Loucy (cell line): ENCODE results near the gene RAPGEF2.

Experiments
- H2AFZ ChIP-seq: fragments of 200-600 bp; sonication (generic); 2 replicates; pipeline ENCODE4 v1.6.0; 2016; ENCODE audit warnings: antibody characterized with exemption, mild to moderate bottlenecking, low read length, moderate library complexity
- H3F3A ChIP-seq: fragments of 200-600 bp; 2 replicates; pipeline ENCODE4 v1.6.0; 2016; ENCODE audit warnings: antibody characterized with exemption, low read depth, mild to moderate bottlenecking
- H3K27me3 ChIP-seq: fragments of 200-600 bp; sonication (generic); 2 replicates; pipeline ENCODE4 v1.6.1; 2014; ENCODE audit warnings: low read length, mild to moderate bottlenecking; ENCODE audit not compliant: insufficient read depth, poor library complexity, severe bottlenecking
- H3K36me3 ChIP-seq: fragments of 200-600 bp; sonication (generic); 2 replicates; pipeline ENCODE4 v1.6.1; 2016; ENCODE audit warnings: low read length; ENCODE audit not compliant: insufficient read depth
- H3K4me1 ChIP-seq: fragments of 200-600 bp; sonication (generic); 2 replicates; pipeline ENCODE4 v1.5.1; 2014; ENCODE audit warnings: low read length, mild to moderate bottlenecking; ENCODE audit not compliant: insufficient read depth, poor library complexity, severe bottlenecking
- H3K4me2 ChIP-seq: fragments of 200-600 bp; sonication (generic); 2 replicates; pipeline ENCODE4 v1.6.0; 2014; ENCODE audit warnings: antibody characterized with exemption, low read length, low read depth, mild to moderate bottlenecking; ENCODE audit not compliant: poor library complexity, severe bottlenecking
- H3K4me3 ChIP-seq: fragments of 200-600 bp; sonication (generic); 2 replicates; pipeline ENCODE4 v1.5.1; 2014; ENCODE audit warnings: low read length, mild to moderate bottlenecking, mixed read lengths; ENCODE audit not compliant: poor library complexity, severe bottlenecking
- H3K79me2 ChIP-seq: fragments of 200-600 bp; sonication (generic); 2 replicates; pipeline ENCODE4 v1.6.1; 2014; ENCODE audit warnings: low read length; ENCODE audit not compliant: insufficient read depth
- H3K9ac ChIP-seq: fragments of 200-600 bp; sonication (generic); 2 replicates; pipeline ENCODE4 v1.6.0; 2014; ENCODE audit warnings: mild to moderate bottlenecking, low read depth, low read length, moderate library complexity; ENCODE audit not compliant: poor library complexity, severe bottlenecking
- H3K9me2 ChIP-seq: fragments of 200-600 bp; sonication (generic); replicated peaks from 2 replicates; pipeline ENCODE4 v1.6.1; 2016; ENCODE audit warnings: low read depth, low read length, mixed read lengths
- H3K9me3 ChIP-seq: fragments of 200-600 bp; sonication (generic); 2 replicates; pipeline ENCODE4 v1.6.1; 2014; ENCODE audit warnings: mild to moderate bottlenecking, antibody characterized with exemption, low read length, low read depth; ENCODE audit not compliant: insufficient read depth
- H4K20me1 ChIP-seq: fragments of 200-600 bp; sonication (generic); 2 replicates; pipeline ENCODE4 v1.6.0; 2014; ENCODE audit warnings: antibody characterized with exemption, low read length, mild to moderate bottlenecking; ENCODE audit not compliant: insufficient read depth, poor library complexity, severe bottlenecking
- EZH2phosphoT487 ChIP-seq: fragments of 200-600 bp; IDR thresholded peaks from 2 replicates; pipeline ENCODE4 v1.6.1; 2018; ENCODE audit warnings: antibody characterized with exemption, mild to moderate bottlenecking, moderate library complexity, borderline replicate concordance
- TF ChIP-seq, protein P1 (sequence below): fragments of 200-600 bp; sonication (generic); conservative IDR thresholded peaks from 2 replicates; pipeline ENCODE4 v1.5.1; 2014; ENCODE audit warnings: mild to moderate bottlenecking, antibody characterized with exemption, low read length

Gene RAPGEF2

DNA sequence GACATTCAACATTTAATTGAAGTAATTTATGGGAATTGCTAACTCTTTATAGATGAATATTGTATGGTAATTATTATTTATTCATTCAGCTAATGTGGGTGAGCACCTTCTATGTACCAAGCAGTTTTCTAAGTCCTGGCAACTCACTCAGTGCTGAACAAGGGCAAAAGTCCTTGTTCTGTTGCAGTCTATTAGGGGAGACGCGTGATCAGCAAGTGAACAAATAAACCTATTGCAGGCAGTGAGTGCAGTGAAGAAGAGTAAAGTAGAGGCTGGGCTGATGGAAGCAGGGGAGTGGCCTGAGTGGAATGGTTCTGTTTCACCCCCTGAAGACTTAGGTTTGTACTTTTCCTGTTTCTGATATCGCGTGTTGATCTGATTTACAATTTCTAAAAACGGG, 214.3 kb downstream of the RAPGEF2 start:
- H3K4me2 ChIP-seq: no peak overlapping the region
- H3K4me3 ChIP-seq: no peak overlapping the region
- no peak for TF ChIP-seq EZH2phosphoT487
- TF ChIP-seq, protein P1, sequence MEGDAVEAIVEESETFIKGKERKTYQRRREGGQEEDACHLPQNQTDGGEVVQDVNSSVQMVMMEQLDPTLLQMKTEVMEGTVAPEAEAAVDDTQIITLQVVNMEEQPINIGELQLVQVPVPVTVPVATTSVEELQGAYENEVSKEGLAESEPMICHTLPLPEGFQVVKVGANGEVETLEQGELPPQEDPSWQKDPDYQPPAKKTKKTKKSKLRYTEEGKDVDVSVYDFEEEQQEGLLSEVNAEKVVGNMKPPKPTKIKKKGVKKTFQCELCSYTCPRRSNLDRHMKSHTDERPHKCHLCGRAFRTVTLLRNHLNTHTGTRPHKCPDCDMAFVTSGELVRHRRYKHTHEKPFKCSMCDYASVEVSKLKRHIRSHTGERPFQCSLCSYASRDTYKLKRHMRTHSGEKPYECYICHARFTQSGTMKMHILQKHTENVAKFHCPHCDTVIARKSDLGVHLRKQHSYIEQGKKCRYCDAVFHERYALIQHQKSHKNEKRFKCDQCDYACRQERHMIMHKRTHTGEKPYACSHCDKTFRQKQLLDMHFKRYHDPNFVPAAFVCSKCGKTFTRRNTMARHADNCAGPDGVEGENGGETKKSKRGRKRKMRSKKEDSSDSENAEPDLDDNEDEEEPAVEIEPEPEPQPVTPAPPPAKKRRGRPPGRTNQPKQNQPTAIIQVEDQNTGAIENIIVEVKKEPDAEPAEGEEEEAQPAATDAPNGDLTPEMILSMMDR: no peak
- no peaks in the 10 kb centered on the region for H3K9me3 ChIP-seq
- no peaks in the 10 kb centered on the region for H3F3A ChIP-seq
- no peaks in the 10 kb centered on the region for H3K79me2 ChIP-seq
- no peaks in the 10 kb centered on the region for H3K27me3 ChIP-seq
- no peaks in the 10 kb centered on the region for H4K20me1 ChIP-seq
- H3K36me3 ChIP-seq: peaks cover 39% of the 10 kb centered on the region
- H3K9me2 ChIP-seq: no peaks in the 10 kb centered on the region
- no peak overlapping the region for H3K9ac ChIP-seq
- no peak overlapping the region for H2AFZ ChIP-seq
- H3K4me1 ChIP-seq: peaks cover 5% of the 10 kb centered on the region

DNA sequence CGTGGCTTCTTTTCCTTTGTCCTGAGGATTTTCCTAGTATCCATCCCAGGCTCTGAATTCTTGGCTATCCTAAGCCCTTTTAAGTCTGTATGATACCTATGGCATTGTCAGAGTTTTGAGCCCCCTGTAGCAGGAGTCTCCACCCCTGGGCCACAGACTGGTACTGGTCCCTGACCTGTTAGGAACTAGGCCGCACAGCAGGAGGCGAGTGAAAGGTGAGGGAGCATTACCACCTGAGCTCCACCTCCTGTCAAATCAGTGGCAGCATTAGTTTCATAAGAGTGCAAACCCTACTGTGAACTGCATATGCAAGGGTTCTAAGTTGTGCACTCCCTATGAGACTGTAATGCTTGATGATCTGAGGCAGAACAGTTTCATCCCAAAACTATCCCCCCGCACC, 216.1 kb downstream of the RAPGEF2 start:
- no peak overlapping the region for H3K4me2 ChIP-seq
- H4K20me1 ChIP-seq: no peaks in the 10 kb centered on the region
- no peaks in the 10 kb centered on the region for H3K9me2 ChIP-seq
- no peaks in the 10 kb centered on the region for H3K79me2 ChIP-seq
- H3F3A ChIP-seq: no peaks in the 10 kb centered on the region
- H2AFZ ChIP-seq: no peak overlapping the region
- H3K36me3 ChIP-seq: peaks cover 51% of the 10 kb centered on the region
- H3K4me3 ChIP-seq: no peak overlapping the region
- H3K9me3 ChIP-seq: peaks cover 5% of the 10 kb centered on the region; the same call in 1 of the 2 replicates
- H3K4me1 ChIP-seq: no peaks in the 10 kb centered on the region
- TF ChIP-seq, protein P1: no peak
- no peak for TF ChIP-seq EZH2phosphoT487
- H3K27me3 ChIP-seq: no peaks in the 10 kb centered on the region
- H3K9ac ChIP-seq: no peak overlapping the region

DNA sequence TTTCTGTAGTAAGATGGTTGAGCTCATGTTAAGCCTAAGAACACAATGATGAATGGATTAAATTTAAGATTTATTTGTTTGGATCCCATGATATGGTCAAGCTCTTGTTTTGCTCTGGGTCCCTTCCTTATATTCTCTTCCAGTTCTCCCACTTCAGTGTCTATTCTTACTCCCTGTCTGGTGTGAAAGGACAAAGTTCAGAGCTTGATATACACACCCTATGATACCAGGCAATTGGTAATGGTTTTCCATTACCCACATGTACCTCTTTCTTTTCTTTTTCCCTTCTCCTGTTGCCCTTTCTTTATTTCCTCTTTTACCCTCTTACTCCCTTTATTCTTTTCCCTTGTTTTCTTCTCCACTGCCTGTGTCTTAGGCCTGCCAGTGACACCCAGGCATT, 223.6 kb downstream of the RAPGEF2 start:
- no peaks in the 10 kb centered on the region for H3F3A ChIP-seq
- TF ChIP-seq, protein P1: no peak
- no peak for TF ChIP-seq EZH2phosphoT487
- peaks cover 45% of the 10 kb centered on the region; the same call in 1 of the 2 replicates for H3K36me3 ChIP-seq
- peaks cover 5% of the 10 kb centered on the region; the same call in 1 of the 2 replicates for H3K9me3 ChIP-seq
- no peaks in the 10 kb centered on the region for H3K4me1 ChIP-seq
- no peaks in the 10 kb centered on the region for H3K9me2 ChIP-seq
- no peak overlapping the region for H2AFZ ChIP-seq
- no peak overlapping the region for H3K4me2 ChIP-seq
- H4K20me1 ChIP-seq: no peaks in the 10 kb centered on the region
- H3K9ac ChIP-seq: no peak overlapping the region
- no peak overlapping the region for H3K4me3 ChIP-seq
- no peaks in the 10 kb centered on the region for H3K79me2 ChIP-seq
- H3K27me3 ChIP-seq: no peaks in the 10 kb centered on the region
